ENCODE measurements around the gene VDR. TPM values are rescaled to one million over a fixed set of nuclear protein-coding genes. Genes with fewer than 3 reads are reported as not detected.

The VDR gene
- total and polyA plus RNA-seq, 8 donors: 1.2 to 5.5 (median 2.0) TPM

DNA sequence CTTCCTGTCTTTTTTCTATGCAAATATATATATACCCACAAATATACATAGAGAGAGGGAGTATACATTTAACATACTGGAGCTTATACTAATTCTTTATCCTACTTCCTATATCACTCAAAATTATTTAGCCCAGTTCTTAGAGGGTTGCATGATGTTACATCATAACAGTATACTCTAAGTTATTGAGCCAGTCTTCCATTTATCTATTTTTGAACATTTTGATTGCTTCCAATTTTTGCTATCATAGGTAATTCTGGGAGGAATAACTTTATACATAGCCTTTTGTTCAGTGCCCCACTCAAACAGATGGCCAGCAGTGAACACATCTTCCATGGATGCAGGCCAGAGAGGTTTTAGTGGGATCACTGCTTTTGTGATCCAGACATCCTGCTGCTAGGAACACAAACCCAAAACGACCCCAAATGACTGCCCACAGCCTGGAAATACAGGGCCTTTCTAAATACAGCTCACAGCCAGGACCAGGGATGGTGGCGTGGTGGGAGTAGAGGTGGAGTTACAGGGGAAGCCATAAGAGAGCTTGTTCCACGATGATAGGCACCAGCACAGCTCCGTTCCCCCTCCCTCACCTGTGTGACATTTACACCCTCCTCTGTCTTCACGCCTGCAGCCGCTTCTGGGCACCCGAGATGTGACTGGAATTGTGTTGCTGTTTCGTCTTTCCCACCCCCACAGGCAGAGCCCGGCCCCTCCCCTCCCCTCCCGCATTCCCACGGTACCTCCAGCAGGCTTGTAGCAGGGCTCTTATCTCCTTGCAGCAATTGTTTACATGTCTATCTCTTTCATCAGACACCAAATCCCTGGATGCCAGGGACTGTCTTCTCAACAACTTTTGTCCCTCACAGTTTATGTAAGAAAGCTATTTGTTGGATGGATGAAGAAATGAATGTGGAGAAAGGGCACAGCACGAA is 54.4 kb downstream of the VDR start:
- ATAC-seq: no peak
- TF ChIP-seq CTCF (IDR thresholded peaks at IDR 0.05): no peak
- 48 to 54% methylated on average over 12 of the region's 12 CpGs for WGBS, 2 donors

GRCh38 chr12:47849261-47849660 is 55.5 kb downstream of the VDR start:
- no peak overlapping the region for H3K27ac ChIP-seq
- WGBS, 2 donors: 58 to 60% methylated on average over 5 of the region's 5 CpGs
- ATAC-seq (no peak), DNase-seq (no peak), FAIRE-seq (no peak)
- no peaks in the 10 kb centered on the region for H3K4me1 ChIP-seq
- no peak overlapping the region for H3K4me3 ChIP-seq
- no peak for TF ChIP-seq CTCF (IDR thresholded peaks at IDR 0.05)
- intact Hi-C loops (cut with DNase I): no loop called here
- no peaks in the 10 kb centered on the region for H3K36me3 ChIP-seq
- no peaks in the 10 kb centered on the region for H3K27me3 ChIP-seq
- no peaks in the 10 kb centered on the region for H3K9me3 ChIP-seq

More for the DNA sequence above, 54.4 kb downstream of the VDR start:
- intact Hi-C loops (cut with DNase I): no loop called here
- H3K27ac ChIP-seq: no peak overlapping the region
- DNase-seq (no peak), FAIRE-seq (no peak)
- no peaks in the 10 kb centered on the region for H3K36me3 ChIP-seq
- H3K27me3 ChIP-seq: no peaks in the 10 kb centered on the region
- H3K4me3 ChIP-seq: no peak overlapping the region
- no peaks in the 10 kb centered on the region for H3K9me3 ChIP-seq
- H3K4me1 ChIP-seq: no peaks in the 10 kb centered on the region

GRCh38 chr12:47848853-47849252 is 55.9 kb downstream of the VDR start:
- no peak overlapping the region for H3K27ac ChIP-seq
- intact Hi-C loops (cut with DNase I): no loop called here
- H3K36me3 ChIP-seq: no peaks in the 10 kb centered on the region
- H3K27me3 ChIP-seq: no peaks in the 10 kb centered on the region
- no peak for TF ChIP-seq CTCF (IDR thresholded peaks at IDR 0.05)
- FAIRE-seq (no peak), ATAC-seq (no peak), DNase-seq (no peak)
- no peaks in the 10 kb centered on the region for H3K4me1 ChIP-seq
- H3K4me3 ChIP-seq: no peak overlapping the region
- no peaks in the 10 kb centered on the region for H3K9me3 ChIP-seq
- 69 to 78% methylated on average over 5 of the region's 5 CpGs for WGBS, 2 donors

DNA sequence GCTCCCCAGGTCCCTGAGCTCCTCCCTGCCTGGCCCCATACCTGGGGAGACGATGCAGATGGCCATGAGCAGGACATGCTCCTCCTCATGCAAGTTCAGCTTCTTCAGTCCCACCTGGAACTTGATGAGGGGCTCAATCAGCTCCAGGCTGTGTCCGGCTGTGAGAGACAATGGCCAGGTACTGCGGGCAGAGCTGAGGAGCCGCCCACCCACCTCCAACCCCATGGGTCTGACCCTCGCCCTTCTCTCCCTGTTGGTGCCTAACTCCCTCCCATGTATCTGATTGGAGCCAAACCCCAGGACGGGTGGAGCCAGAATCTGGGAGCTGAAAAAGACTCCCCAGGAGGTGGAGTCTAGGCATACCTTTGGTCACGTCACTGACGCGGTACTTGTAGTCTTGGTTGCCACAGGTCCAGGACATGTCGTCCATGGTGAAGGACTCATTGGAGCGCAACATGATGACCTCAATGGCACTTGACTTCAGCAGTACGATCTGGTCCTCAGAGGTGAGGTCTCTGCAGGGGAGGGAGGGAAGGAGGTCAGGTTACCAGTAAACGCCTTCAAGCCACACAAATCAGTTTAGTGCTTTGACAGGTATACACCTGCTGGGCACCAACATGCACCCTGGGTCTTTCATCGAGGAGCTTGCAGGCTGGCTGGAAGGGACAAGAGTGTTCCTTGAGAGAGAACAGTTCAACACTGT is 58.3 kb downstream of the VDR start:
- no peaks in the 10 kb centered on the region for H3K27me3 ChIP-seq
- WGBS, 2 donors: 87 to 89% methylated on average over 14 of the region's 14 CpGs
- H3K4me1 ChIP-seq: no peaks in the 10 kb centered on the region
- ATAC-seq (no peak), DNase-seq (no peak), FAIRE-seq (no peak)
- no peak for TF ChIP-seq CTCF (IDR thresholded peaks at IDR 0.05)
- no peaks in the 10 kb centered on the region for H3K36me3 ChIP-seq
- intact Hi-C loops (cut with DNase I): no loop called here
- H3K27ac ChIP-seq: no peak overlapping the region
- H3K9me3 ChIP-seq: no peaks in the 10 kb centered on the region
- H3K4me3 ChIP-seq: no peak overlapping the region

Data from pancreas (tissue), 10 donors.